Esophagus (tissue), 2 donors: ENCODE measurements around the gene SPATA33. TPM values are rescaled to one million over a fixed set of nuclear protein-coding genes. Genes with fewer than 3 reads are reported as not detected.
"Not testable (repeated sequence)": the region's sequence is repeated elsewhere in the genome, so short reads cannot be mapped to it uniquely, and the experiment has no call there.

Source experiments
- H3K27ac ChIP-seq, 2 donors: one replicate each; pipeline ENCODE4 v1.5.1; 2013; ENCODE audit warnings: low read depth in 2 of 2, mild to moderate bottlenecking in 2 of 2, inconsistent platforms in 1 of 2, low read length in 1 of 2, moderate library complexity in 1 of 2
- H3K27me3 ChIP-seq, 2 donors: one replicate each; pipeline ENCODE4 v1.6.1; 2013; ENCODE audit warnings: low read length in 2 of 2, control low read depth in 1 of 2, mild to moderate bottlenecking in 1 of 2; ENCODE audit not compliant: insufficient read depth in 2 of 2, control insufficient read depth in 1 of 2
- H3K36me3 ChIP-seq, 2 donors: one replicate each; pipeline ENCODE4 v1.6.1; 2013; ENCODE audit warnings: low read length in 1 of 2; ENCODE audit not compliant: control insufficient read depth in 2 of 2, insufficient read depth in 2 of 2
- H3K4me1 ChIP-seq, 2 donors: one replicate each; pipeline ENCODE4 v1.6.1; 2013; ENCODE audit warnings: low read length in 1 of 2; ENCODE audit not compliant: control insufficient read depth in 2 of 2, insufficient read depth in 2 of 2
- H3K4me3 ChIP-seq, 2 donors: one replicate each; pipeline ENCODE4 v1.5.1; 2013; ENCODE audit warnings: low read length in 2 of 2, mild to moderate bottlenecking in 2 of 2, low read depth in 1 of 2, moderate library complexity in 1 of 2
- H3K9me3 ChIP-seq, 2 donors: one replicate each; pipeline ENCODE4 v1.6.1; 2013; ENCODE audit warnings: mild to moderate bottlenecking in 2 of 2, low read depth in 1 of 2, low read length in 1 of 2, moderate library complexity in 1 of 2; ENCODE audit not compliant: control insufficient read depth in 2 of 2, insufficient read depth in 1 of 2
- WGBS, 2 donors: extraction: QIAGEN DNeasy Blood & Tissue Kit; methylation state at CpG; one replicate each; pipeline ENCODE4 v1.1.7; 2013; 5-methylcytosine and 5-hydroxymethylcytosine counted together
- polyA plus RNA-seq, 2 donors: library from polyadenylated mRNA; stranded (reverse); fragments of 200-250 nt; gene quantifications; one replicate each; pipeline ENCODE4 v1.2.3, GENCODE V29; 2013
- donor health status: healthy with polysubstance abuse.
- donor health status: Bipolar disorder and iron deficiency.

SPATA33 gene
- polyA plus RNA-seq, 2 donors, result 3.5 to 5.4 TPM

DNA sequence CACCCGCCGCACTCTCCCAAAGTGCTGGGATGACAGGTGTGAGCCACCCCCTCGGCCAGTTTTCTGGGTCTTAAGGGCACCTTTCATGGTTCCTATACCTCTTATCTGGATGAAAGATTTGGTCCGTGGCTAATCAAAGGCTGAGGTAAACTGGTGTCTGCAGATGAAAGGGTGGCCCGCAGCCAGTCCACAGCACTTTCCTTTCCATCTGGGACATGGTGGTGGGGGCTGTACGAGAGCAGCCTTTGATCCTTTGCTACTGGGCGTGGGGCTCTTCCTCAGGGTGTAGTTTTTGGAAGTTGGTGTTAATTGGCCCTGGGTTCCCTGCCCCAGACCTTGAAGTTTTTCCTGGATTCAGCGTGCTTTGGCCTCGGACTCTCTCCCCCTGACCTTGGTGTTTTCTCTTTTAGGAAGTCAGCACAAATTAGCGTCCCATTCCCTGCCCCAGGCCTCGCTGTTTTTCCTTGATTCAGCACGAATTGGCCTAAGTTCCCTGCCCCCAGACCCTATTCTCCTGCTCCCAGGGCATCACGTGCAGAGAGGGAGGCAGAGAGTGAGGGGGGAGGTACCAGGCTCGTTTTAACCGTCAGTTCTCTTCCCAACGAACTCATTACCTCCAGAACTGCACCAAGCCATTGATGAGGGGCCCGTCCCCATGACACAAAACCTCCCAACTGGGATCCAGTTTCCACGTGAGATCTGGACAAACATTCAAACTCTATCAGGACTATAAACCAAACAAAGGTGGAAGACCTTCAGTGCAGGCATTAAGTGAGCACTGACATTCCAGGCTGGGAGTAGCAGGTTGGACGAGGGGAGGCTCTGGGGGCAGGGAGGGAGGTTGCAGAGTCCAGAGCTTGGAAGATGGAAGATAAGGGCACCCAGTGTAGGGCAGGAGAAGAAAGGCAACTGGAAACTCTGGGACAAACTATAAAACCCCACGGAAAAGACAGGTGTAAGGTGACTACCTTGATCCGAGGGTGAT lies 32.6 kb upstream of the SPATA33 start:
- no peak overlapping the region for H3K27ac ChIP-seq
- WGBS, 2 donors, result 46 to 48% methylated on average over 21 of the region's 21 CpGs
- no peaks in the 10 kb centered on the region for H3K27me3 ChIP-seq

GRCh38 chr16:89629827-89630610 lies 27.6 kb upstream of the SPATA33 start:
- Histone ChIP-seq H3K4me1 (no peaks in the 10 kb centered on the region), H3K4me3 (no peak overlapping the region), H3K27ac (no peak overlapping the region)

More for the DNA sequence above, 32.6 kb upstream of the SPATA33 start:
- H3K36me3 ChIP-seq, result no peaks in the 10 kb centered on the region
- peaks cover 0 to 3% of the 10 kb centered on the region in 2 donors for H3K4me1 ChIP-seq
- H3K9me3 ChIP-seq, result peaks cover 2% of the 10 kb centered on the region in 2 donors
- no peak overlapping the region for H3K4me3 ChIP-seq

GRCh38 chr16:89633064-89633631 lies 24.5 kb upstream of the SPATA33 start:
- Histone ChIP-seq H3K4me1 (no peaks in the 10 kb centered on the region), H3K27me3 (no peaks in the 10 kb centered on the region)

More at GRCh38 chr16:89629827-89630610, 27.6 kb upstream of the SPATA33 start:
- H3K36me3 ChIP-seq, result no peaks in the 10 kb centered on the region
- 86 to 87% methylated on average over 16 of the region's 17 CpGs for WGBS, 2 donors
- peaks cover 4% of the 10 kb centered on the region in 2 donors for H3K9me3 ChIP-seq
- H3K27me3 ChIP-seq, result no peaks in the 10 kb centered on the region

DNA sequence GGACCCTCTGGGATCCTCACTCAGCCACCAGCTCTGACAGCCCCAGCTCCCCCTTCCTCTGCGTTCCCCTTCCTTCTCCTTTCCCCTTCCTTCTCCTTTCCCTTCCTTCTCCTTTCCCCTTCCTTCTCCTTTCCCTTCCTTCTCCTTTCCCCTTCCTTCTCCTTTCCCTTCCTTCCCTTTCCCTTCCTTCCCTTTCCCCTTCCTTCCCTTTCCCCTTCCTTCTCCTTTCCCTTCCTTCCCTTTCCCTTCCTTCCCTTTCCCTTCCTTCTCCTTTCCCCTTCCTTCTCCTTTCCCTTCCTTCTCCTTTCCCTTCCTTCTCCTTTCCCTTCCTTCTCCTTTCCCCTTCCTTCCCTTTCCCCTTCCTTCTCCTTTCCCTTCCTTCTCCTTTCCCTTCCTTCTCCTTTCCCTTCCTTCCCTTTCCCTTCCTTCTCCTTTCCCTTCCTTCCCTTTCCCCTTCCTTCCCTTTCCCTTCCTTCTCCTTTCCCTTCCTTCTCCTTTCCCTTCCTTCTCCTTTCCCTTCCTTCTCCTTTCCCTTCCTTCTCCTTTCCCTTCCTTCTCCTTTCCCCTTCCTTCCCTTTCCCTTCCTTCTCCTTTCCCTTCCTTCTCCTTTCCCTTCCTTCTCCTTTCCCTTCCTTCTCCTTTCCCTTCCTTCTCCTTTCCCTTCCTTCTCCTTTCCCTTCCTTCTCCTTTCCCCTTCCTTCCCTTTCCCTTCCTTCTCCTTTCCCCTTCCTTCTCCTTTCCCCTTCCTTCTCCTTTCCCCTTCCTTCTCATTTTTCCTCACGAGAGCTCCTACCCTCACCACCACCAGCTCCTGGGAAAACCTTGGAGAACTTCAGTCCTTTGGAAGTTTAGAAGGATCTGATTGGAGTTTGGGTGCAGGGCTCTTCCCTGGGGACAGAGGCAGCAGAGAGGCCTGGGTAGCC lies 22.9 kb upstream of the SPATA33 start:
- not testable (repeated sequence) for H3K9me3 ChIP-seq, H3K27me3 ChIP-seq, H3K4me3 ChIP-seq, H3K27ac ChIP-seq, H3K36me3 ChIP-seq, H3K4me1 ChIP-seq
- 56 to 70% methylated on average over 2 of the region's 2 CpGs for WGBS, 2 donors

More at GRCh38 chr16:89633064-89633631, 24.5 kb upstream of the SPATA33 start:
- no peaks in the 10 kb centered on the region for H3K36me3 ChIP-seq
- 60 to 67% methylated on average over 19 of the region's 19 CpGs for WGBS, 2 donors
- H3K9me3 ChIP-seq, result peaks cover 4% of the 10 kb centered on the region in 2 donors
- H3K4me3 ChIP-seq, result no peak overlapping the region
- no peak overlapping the region for H3K27ac ChIP-seq

- WGBS, 2 donors, result 75 to 82% methylated on average over 12 of the region's 12 CpGs
- H3K4me3 ChIP-seq, result no peak overlapping the region
- no peaks in the 10 kb centered on the region for H3K36me3 ChIP-seq
- no peaks in the 10 kb centered on the region for H3K9me3 ChIP-seq
- H3K27ac ChIP-seq, result no peak overlapping the region
- no peaks in the 10 kb centered on the region for H3K27me3 ChIP-seq
- no peaks in the 10 kb centered on the region for H3K4me1 ChIP-seq
These were observed 21.0 kb upstream of the SPATA33 start for GRCh38 chr16:89636663-89637062.

DNA sequence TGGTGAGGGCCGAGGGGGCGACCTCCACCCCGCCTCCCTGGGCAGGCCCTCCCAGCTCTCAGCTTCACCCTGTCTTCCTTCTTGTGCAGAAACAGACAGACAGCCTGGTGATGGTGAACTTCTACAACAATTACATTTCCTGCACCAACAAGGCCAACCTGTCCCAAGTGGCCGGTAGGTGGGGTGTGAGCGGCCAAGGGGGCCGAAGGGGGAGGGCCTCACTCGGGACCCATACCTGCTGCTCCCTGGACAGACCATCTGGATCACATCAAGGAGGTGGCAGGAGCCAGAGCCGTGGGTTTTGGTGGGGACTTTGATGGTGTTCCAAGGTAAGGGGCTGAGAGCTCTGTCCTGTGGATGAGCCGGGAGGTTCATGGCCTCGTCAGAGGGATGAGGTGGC lies 20.3 kb upstream of the SPATA33 start:
- no peaks in the 10 kb centered on the region for H3K27me3 ChIP-seq
- no peak overlapping the region for H3K4me3 ChIP-seq
- 59 to 72% methylated on average over 10 of the region's 10 CpGs for WGBS, 2 donors
- H3K36me3 ChIP-seq, result no peaks in the 10 kb centered on the region
- H3K4me1 ChIP-seq, result no peaks in the 10 kb centered on the region
- H3K27ac ChIP-seq, result no peak overlapping the region
- no peaks in the 10 kb centered on the region for H3K9me3 ChIP-seq

GRCh38 chr16:89638455-89638854 lies 19.2 kb upstream of the SPATA33 start:
- Histone ChIP-seq H3K4me3 (no peak overlapping the region), H3K9me3 (no peaks in the 10 kb centered on the region), H3K4me1 (no peaks in the 10 kb centered on the region), H3K27ac (no peak overlapping the region), H3K27me3 (no peaks in the 10 kb centered on the region), H3K36me3 (no peaks in the 10 kb centered on the region)
- 74 to 76% methylated on average over 7 to 10 of the region's 10 CpGs for WGBS, 2 donors

GRCh38 chr16:89639385-89639784 lies 18.3 kb upstream of the SPATA33 start:
- no peaks in the 10 kb centered on the region for H3K4me1 ChIP-seq

More at GRCh38 chr16:89639385-89639784, 18.3 kb upstream of the SPATA33 start:
- Histone ChIP-seq H3K27ac (no peak overlapping the region), H3K36me3 (peaks cover under 1 to 2% of the 10 kb centered on the region in 2 donors), H3K27me3 (no peaks in the 10 kb centered on the region), H3K9me3 (no peaks in the 10 kb centered on the region), H3K4me3 (no peak overlapping the region)
- 54 to 68% methylated on average over 6 of the region's 6 CpGs for WGBS, 2 donors
